DOHH2 (cell line): ENCODE results near the gene ZRANB2.

Experiments
- H3F3A ChIP-seq: fragments of 200-600 bp; sonication (generic), shearing (Covaris generic); 2 replicates; pipeline ENCODE4 v1.6.0; 2016; ENCODE audit warnings: antibody characterized with exemption, mild to moderate bottlenecking; ENCODE audit not compliant: control insufficient read depth, insufficient read depth
- H3K27ac ChIP-seq: fragments of 200-600 bp; sonication (generic); 2 replicates; pipeline ENCODE4 v1.5.1; 2014; ENCODE audit warnings: low read depth, mild to moderate bottlenecking, low read length, moderate library complexity
- H3K27me3 ChIP-seq: fragments of 200-600 bp; sonication (generic); 2 replicates; pipeline ENCODE4 v1.6.1; 2014; ENCODE audit warnings: mild to moderate bottlenecking, low read length, mixed read lengths; ENCODE audit not compliant: control insufficient read depth
- H3K36me3 ChIP-seq: fragments of 200-600 bp; sonication (generic); 2 replicates; pipeline ENCODE4 v1.6.1; 2014; ENCODE audit warnings: mild to moderate bottlenecking, low read length, moderate library complexity, mixed read lengths; ENCODE audit not compliant: control insufficient read depth
- H3K4me1 ChIP-seq: fragments of 200-600 bp; sonication (generic); 2 replicates; pipeline ENCODE4 v1.6.1; 2014; ENCODE audit warnings: mild to moderate bottlenecking, low read length, mixed read lengths; ENCODE audit not compliant: control insufficient read depth
- H3K4me2 ChIP-seq: fragments of 200-600 bp; sonication (generic); 2 replicates; pipeline ENCODE4 v1.6.0; 2014; ENCODE audit warnings: mild to moderate bottlenecking, low read length, moderate library complexity
- H3K4me3 ChIP-seq: fragments of 200-600 bp; sonication (generic); 2 replicates; pipeline ENCODE4 v1.5.1; 2014; ENCODE audit warnings: mild to moderate bottlenecking, low read length, mixed read lengths
- H3K79me2 ChIP-seq: fragments of 200-600 bp; sonication (generic); 2 replicates; pipeline ENCODE4 v1.6.1; 2014; ENCODE audit warnings: mild to moderate bottlenecking, low read length, mixed read lengths; ENCODE audit not compliant: control insufficient read depth
- H3K9me2 ChIP-seq: fragments of 200-600 bp; sonication (generic); replicated peaks from 2 replicates; pipeline ENCODE4 v1.6.1; 2014; ENCODE audit warnings: mild to moderate bottlenecking, low read length, mixed read lengths; ENCODE audit not compliant: control insufficient read depth
- H3K9me3 ChIP-seq: fragments of 200-600 bp; sonication (generic); 2 replicates; pipeline ENCODE4 v1.6.1; 2014; ENCODE audit warnings: antibody characterized with exemption, low read length, mixed read lengths; ENCODE audit not compliant: control insufficient read depth, insufficient read depth
- H4K20me1 ChIP-seq: fragments of 200-600 bp; sonication (generic); 2 replicates; pipeline ENCODE4 v1.6.0; 2014; ENCODE audit warnings: low read depth, mild to moderate bottlenecking, antibody characterized with exemption, low read length, moderate library complexity; ENCODE audit not compliant: control insufficient read depth, insufficient read depth
- CTCF ChIP-seq: fragments of 200-600 bp; sonication (generic); IDR thresholded peaks from one replicate; pipeline ENCODE4 v1.5.1; 2014; ENCODE audit warnings: antibody characterized with exemption, mild to moderate bottlenecking, low read depth, low read length; ENCODE audit not compliant: poor library complexity, severe bottlenecking
- EZH2phosphoT487 ChIP-seq: fragments of 200-600 bp; sonication (generic); IDR thresholded peaks from 2 replicates; pipeline ENCODE4 v1.6.1; 2017; ENCODE audit warnings: borderline replicate concordance, mild to moderate bottlenecking, antibody characterized with exemption, low read length, moderate library complexity, mixed read lengths

Gene ZRANB2

GRCh38 chr1:71087060-71087459 is 6.2 kb upstream of the ZRANB2 start:
- no peak overlapping the region for H3K4me2 ChIP-seq
- no peak overlapping the region for H3K27ac ChIP-seq
- H3K79me2 ChIP-seq: no peaks in the 10 kb centered on the region
- no peaks in the 10 kb centered on the region for H3K9me3 ChIP-seq
- peaks cover under 1% of the 10 kb centered on the region for H3K4me1 ChIP-seq
- H3K4me3 ChIP-seq: no peak overlapping the region
- H3K9me2 ChIP-seq: no peaks in the 10 kb centered on the region
- H3F3A ChIP-seq: no peaks in the 10 kb centered on the region
- H4K20me1 ChIP-seq: no peaks in the 10 kb centered on the region
- TF ChIP-seq CTCF (no peak), EZH2phosphoT487 (no peak)
- H3K36me3 ChIP-seq: no peaks in the 10 kb centered on the region
- no peaks in the 10 kb centered on the region for H3K27me3 ChIP-seq

- Histone ChIP-seq H4K20me1 (no peaks in the 10 kb centered on the region), H3K27ac (no peak overlapping the region), H3K36me3 (no peaks in the 10 kb centered on the region), H3K27me3 (no peaks in the 10 kb centered on the region), H3K4me3 (no peak overlapping the region), H3K79me2 (peaks cover 7% of the 10 kb centered on the region), H3K4me1 (peaks cover 7% of the 10 kb centered on the region), H3K9me2 (no peaks in the 10 kb centered on the region), H3K4me2 (no peak overlapping the region), H3K9me3 (no peaks in the 10 kb centered on the region), H3F3A (no peaks in the 10 kb centered on the region)
- TF ChIP-seq EZH2phosphoT487 (no peak), CTCF (no peak)
Observed at GRCh38 chr1:71086331-71086730, 5.5 kb upstream of the ZRANB2 start.

- H3K27me3 ChIP-seq: no peaks in the 10 kb centered on the region
- TF ChIP-seq EZH2phosphoT487 (no peak), CTCF (no peak)
- H3K36me3 ChIP-seq: peaks cover 24% of the 10 kb centered on the region
- H3K27ac ChIP-seq: no peak overlapping the region
- H3K4me3 ChIP-seq: no peak overlapping the region
- H4K20me1 ChIP-seq: peaks cover 8% of the 10 kb centered on the region
- peaks cover 34% of the 10 kb centered on the region for H3K79me2 ChIP-seq
- no peaks in the 10 kb centered on the region for H3K9me3 ChIP-seq
- H3F3A ChIP-seq: no peaks in the 10 kb centered on the region; the same call in 1 of the 2 replicates
- H3K4me1 ChIP-seq: peaks cover 17% of the 10 kb centered on the region
- no peak overlapping the region for H3K4me2 ChIP-seq
- no peaks in the 10 kb centered on the region for H3K9me2 ChIP-seq
Observed at GRCh38 chr1:71083271-71083670, 2.4 kb upstream of the ZRANB2 start.

- Histone ChIP-seq H4K20me1 (peaks cover 8% of the 10 kb centered on the region), H3K36me3 (peaks cover 40% of the 10 kb centered on the region), H3K4me3 (peak overlapping the region; percentile 97), H3K27me3 (no peaks in the 10 kb centered on the region), H3K9me2 (no peaks in the 10 kb centered on the region), H3K9me3 (no peaks in the 10 kb centered on the region), H3K79me2 (peaks cover 49% of the 10 kb centered on the region), H3K4me2 (peak overlapping the region; percentile 80), H3F3A (no peaks in the 10 kb centered on the region; the same call in none of the 2 replicates), H3K4me1 (peaks cover 17% of the 10 kb centered on the region), H3K27ac (peak overlapping the region; percentile 74; the same call in 1 of the 2 replicates)
- TF ChIP-seq EZH2phosphoT487 (no peak), CTCF (no peak)
Observed at GRCh38 chr1:71081697-71082080, 854 bp upstream of the ZRANB2 start.
